GM18498 (cell line): ENCODE measurements around the gene PAH.

Source experiments
- ATAC-seq: cut with Tn5 transposase; IDR thresholded peaks from one replicate; pipeline ENCODE4 v1.9.1; 2021; ENCODE audit warnings: mild to moderate bottlenecking, moderate library complexity; ENCODE audit not compliant: unreplicated experiment

The PAH gene

DNA sequence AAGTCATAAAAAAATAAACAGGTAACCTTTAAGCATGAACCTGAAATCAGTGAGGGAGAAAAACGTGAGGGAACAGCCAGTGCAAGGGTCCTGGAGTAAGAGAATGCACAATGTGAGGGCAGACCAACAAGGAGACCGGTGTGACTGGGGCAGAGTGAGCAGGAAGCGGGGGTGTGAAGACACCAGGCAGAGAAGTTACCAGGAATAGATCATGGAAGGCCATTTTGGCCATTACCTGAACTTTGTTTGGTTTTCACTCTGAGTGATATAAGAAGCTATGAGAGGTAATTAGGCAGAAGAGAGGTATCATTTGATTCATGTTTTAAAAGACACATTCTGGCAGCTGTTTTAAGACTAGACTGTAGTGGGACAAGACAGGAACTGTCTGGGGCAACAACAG, 15.0 kb downstream of the PAH start:
- ATAC-seq = no peak

DNA sequence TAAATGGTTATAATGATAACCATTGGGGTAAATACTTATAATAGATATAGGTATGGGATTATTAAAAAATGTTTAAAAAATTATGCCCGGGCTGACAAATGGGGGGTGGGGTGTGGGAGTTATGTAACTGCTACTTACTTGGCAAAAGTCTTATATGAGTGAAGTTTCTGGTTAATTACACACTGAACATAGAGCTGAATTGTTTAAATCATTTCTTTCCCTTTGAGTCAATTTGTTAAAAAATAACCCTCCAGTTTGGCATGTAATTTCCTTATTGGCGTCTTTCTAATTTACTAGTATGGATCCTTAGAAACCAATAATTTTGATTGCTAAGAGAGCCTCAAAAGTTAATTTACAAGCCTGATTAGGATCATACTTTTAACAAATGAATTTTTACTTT, 16.7 kb downstream of the PAH start:
- no peak for ATAC-seq

DNA sequence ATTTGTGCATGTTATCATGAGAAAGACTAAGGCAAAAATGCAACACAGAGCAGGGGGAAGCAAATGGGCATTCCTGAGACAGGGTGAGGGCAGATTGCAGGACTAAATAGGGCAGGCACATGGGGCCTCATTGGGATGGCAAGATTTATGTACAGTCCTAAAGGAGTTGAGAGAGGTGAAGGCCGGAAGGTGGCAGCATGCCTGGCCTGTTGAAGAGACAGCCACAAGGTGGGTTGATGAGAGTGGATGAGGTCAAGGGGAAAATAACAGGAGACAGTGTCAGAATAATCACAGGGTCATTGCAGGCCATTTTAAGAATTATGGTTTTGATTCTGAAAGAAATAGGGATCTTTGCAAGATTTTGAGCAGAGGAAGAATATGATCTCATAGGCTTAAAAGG, 21.0 kb downstream of the PAH start:
- ATAC-seq = no peak

DNA sequence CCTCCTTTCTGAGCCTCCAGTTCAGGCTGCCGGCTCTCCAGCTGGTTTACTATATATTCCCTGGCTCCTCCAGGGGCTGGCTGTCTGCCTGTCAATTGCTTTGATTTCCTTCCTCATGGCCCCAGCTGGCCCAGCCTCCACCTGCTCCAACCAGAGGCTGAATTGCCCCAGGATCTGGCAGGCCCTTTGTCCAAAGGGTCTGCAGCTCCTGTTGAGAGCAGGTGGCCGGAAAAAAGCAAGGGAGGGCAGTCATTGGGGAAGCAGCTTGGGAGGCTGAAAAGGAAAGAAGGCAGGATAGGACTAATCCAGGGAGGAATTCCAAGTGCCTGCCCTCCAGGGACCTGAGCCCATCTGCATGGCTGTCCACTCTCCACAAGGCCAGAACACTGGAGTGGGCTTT, 25.3 kb downstream of the PAH start:
- no peak for ATAC-seq

DNA sequence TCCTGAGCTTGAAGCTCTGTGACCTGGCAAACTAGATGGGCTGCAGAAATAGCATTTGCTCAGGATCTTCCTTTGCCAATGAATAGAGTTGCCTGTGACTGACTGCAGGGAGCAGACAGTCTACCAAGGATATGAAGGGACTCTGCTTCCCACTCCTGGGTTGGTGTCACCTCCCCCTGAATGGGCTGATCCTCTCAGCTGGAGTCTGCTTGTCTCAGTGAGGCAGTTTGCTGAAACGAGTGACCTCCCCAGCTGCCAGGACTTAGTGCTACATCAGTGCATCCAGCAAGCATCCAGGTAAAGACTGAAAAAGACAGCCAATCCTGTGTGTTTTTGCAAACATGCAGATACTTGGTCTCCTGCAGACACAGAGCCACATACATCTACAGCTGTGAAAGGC, 28.5 kb downstream of the PAH start:
- ATAC-seq = no peak

DNA sequence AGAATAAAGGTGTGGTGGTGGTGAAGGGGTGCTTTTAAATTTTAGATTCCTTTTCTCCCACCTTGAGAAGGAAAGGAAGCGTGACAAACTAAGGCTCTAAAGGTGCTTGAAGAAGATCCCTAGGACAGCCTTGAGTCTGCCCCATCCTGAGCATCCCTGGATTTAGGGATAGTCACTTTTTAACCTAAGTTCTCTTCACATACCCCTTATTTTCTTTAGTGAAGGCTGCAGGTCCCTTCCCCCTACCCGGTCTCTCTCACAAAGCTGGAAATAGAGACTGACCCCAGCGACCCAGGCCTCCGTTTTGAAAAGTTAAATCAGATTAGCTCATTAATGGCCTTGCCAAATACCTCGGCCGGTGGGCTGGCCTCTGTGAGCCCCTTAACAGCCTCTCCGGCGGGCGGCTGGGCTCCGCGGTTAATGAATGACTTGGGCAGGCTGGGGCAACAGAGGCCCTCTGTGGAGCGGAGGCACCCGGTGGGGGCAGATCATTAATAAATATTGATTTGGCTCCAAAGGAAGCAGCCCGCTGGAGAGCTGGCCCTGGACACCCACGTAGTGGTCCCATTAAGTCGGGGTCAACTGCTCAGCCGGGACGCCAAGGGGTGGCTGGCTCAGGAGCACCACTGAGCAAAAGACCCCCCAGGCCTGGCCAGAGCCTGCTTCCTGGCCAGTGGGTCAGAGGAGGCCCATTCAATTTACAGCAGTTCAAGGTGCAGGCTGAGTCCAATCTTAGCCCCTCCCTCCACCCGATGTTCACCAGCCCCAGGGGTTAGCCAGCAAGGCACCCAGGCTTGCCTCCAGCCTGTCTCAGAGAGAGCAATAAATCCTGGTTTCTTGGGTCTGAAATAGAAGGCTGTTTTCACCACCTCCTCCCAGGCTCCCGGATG, 31.8 kb downstream of the PAH start:
- no peak for ATAC-seq

DNA sequence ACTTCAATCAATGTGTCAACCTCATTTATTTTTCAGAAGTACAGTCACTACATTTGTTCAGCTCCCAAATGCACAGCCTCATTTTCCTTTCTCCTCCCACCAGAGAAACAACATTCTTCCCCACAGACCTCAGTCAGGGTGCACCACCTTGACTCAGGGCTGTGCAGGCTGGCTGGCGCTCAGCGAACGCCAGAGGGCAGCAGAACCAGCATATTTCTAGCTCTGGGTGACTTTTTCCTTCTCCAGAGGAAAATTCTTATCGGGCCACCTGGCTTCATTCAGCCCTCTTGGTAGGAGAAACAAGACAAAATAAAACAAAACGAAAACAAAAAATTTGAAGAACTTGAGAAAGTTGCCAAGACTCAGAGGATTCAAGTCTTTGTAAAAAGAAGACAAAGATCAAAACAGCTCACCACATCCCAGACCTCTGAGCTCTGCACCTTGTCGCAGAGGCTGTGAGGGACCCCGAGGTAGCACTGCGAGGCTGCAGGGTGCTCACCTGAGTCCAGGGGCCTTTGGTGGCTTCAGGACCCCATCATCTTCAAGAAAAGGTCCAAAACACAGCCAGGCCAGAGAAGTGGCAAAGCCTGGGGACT, 33.7 kb downstream of the PAH start:
- peak; percentile 65 for ATAC-seq

DNA sequence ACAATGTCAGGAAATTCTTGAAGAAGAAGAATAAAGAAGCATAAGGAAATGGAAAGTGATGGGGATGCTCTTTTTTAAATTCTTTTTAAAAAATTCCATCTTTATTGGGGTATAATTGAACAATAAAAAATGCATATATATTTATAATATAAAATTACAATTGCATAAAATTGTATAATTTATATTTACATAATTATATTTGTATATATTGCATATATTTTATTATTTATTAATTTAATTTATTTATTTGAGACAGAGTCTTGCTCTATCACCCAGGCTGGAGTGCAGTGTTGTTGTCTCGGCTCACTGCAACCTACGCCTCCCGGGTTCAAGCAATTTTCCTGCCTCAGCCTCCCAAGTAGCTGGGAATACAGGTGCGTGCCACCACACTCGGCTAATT, 36.3 kb downstream of the PAH start:
- ATAC-seq = no peak

DNA sequence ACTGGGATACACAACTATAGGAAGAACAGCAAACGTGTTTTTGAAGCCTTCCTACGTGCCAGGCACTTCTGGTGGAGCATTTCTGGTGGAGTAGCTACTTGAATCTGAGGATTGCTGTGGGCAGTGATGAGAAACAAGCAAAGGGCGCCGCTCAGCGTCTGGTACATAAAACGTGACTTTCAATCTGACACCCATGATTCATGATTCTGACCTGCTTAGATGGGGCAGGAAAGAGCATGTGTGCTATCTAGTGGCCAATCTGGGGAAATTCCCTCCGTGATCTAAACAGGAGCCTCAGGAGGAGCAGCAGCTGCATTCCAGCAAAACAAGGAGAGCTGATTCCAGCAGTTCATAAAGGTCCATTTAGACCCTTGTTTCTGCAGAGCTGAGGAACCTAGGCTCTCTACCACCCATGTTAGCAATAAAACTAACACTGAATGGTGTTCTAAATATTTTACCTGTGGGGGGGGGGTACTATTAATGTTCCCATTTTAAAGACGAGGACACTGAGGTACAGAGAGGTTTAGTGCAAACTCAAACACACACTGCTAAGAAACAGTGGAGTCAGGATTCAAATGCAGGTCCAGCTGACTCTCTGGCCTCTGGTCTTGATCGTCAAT, 37.8 kb downstream of the PAH start:
- ATAC-seq = peak; percentile 72

DNA sequence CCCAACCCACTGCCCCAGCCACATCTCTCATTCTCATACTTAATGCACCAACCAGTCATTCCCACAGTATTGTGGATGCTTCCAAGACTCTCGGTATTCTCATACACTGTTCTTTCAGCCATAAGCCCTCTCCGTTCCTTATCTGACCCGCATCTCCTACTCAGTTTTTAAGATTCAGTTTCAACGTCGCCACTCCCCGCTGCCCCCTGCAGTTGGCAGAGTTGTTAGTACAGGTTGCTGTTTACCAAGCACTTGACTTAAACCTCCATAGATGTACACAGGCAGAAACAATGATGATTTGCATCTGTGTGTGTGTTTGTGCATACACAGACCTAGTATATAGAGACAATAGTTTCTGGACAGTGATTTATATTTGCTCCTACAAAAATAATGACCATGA, 40.2 kb downstream of the PAH start:
- no peak for ATAC-seq

DNA sequence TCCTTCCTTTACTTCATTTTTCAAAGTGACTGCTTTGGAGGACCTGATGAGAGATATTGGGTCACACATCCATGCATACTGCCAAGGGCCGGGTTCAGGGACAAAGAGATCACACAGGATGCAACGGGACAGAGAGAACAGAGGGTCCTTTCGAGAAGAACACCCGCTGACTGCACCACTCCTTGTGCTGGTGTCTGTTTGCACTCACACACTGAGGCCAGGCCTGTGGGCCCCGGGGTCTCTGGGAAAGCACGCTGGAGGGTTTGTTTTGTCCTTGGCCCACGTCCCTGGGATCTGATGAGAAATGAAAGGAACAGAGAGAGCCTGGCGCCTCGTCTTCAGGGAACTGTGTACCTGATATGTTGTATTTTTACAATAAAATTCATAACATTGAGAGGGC, 42.2 kb downstream of the PAH start:
- no peak for ATAC-seq

DNA sequence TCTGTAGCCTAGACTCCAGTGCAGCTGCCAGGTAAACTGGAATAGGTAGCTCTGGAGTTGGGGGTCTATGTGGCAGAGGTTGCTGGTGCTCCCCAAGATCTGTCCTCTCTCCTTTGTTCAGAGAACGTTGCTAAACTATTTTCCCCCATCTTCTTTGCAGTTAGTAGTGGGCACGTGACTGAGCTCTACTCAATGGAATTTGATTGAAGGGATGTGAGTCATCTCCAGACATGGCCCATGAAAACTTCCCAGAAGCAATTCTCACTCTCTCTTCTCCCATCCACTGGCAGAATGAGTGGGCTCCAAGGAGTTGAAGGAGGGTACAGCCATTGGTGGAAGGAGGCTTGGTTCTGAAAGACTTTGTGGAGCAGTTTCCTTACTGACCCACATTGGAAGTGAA, 44.0 kb downstream of the PAH start:
- no peak for ATAC-seq

DNA sequence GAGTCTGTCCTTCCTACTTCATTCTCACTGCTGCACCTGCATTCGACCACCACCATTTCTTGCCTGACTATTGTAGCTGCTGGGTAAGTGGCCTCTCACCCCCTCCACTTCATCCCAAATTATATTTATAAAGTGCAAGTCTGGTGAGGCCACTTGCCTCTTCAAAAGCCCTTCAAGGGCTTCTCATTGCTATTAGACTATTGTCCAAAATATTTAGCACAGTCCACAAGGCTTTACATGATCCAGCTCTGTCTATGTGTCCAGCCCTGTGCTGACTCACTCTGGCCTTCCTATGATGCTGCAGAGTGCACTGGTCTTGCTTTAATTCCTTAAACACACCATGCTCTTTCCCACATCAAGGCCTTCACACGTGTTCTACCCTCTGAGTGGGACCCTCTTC, 46.0 kb downstream of the PAH start:
- ATAC-seq = no peak

DNA sequence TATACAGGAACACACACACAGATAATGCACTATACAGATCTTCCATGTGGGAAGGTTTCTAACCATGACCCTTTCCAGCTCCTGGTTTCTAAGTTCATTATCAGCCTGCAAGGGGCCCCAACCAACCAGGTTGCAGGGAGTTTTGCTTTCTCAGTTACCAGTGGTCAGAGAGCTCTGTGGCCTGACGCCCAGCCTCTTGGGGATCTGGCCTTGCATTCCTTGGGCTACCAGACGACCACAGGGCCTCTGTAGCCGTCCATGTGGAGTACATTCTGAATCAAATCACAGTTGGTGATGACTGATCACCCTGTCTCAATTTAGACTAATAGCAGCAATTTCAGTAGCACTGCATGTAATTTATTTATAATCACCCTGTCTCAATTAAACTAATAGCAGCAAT, 47.5 kb downstream of the PAH start:
- no peak for ATAC-seq

DNA sequence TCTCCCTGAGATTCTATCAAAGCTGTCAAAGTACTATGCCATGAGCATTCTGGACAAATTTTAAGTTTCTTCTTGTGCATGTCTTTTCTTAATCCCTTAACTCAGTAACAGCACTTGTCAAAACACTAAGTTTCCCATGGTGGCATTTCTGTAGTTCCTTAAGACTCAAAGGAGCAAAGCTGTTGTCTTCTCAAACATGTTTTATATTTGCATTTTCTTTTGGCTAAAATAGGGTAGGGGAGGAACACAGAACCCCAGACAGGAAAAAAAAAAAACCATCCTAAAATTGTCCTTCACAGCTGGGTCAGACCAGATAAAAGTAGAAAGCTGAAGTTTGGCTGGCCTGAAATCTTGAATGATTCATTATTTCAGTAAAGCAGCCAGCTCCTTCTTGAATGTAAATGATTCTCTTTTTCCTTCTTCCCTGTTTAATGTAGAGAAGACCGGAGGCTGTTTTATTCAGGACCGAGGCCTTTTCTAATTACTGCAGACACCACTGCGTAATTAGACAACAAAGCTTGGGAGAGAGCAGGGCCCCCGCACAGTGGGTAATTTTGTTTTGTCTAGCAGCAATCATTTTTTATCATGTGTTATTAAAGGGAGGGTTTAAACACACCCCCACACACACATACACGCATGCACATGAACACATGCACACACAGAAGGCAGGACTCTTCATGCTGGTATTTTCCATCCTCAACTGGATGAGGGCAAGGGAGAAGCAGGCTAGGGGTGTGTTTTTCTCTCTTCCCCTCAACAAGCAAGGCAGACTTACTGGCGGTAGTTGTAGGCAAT, 51.0 kb downstream of the PAH start:
- ATAC-seq = no peak

DNA sequence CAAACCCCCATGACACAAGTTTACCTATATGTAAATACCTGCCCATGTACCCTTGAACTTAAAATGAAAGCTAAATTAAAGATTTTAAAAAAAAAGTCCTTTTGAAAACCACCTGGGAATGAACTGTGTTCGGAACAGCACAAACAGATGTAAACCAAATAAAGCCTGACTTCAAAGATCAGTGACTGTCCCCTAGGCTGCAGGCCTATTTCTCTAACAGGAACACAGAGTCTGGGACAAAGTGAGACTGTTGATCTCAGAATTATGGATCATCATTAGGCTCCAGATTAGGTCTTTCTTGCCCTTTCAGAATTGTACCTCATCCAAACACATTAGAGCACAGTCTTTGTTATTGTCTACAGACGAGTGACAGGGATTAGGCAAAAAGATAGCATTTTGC, 54.6 kb downstream of the PAH start:
- no peak for ATAC-seq

DNA sequence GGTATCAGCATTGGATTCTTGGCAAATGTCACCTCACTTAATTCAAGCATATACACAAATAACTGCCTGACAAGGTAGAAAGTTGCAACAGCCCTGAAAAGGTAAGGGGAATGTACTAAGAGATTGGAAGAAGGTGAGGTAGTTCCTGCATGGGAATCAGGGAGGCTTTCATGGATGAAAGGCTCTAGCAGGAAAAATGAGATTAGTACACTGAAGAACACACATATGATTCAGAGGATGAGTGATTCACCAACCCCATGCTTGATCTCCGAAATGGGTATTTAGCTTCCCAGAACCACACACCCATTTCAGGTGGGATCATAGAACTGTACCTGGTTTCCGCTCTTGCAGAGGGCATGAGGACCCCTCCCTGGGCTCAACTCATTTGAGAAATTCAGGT, 65.8 kb downstream of the PAH start:
- ATAC-seq = no peak

DNA sequence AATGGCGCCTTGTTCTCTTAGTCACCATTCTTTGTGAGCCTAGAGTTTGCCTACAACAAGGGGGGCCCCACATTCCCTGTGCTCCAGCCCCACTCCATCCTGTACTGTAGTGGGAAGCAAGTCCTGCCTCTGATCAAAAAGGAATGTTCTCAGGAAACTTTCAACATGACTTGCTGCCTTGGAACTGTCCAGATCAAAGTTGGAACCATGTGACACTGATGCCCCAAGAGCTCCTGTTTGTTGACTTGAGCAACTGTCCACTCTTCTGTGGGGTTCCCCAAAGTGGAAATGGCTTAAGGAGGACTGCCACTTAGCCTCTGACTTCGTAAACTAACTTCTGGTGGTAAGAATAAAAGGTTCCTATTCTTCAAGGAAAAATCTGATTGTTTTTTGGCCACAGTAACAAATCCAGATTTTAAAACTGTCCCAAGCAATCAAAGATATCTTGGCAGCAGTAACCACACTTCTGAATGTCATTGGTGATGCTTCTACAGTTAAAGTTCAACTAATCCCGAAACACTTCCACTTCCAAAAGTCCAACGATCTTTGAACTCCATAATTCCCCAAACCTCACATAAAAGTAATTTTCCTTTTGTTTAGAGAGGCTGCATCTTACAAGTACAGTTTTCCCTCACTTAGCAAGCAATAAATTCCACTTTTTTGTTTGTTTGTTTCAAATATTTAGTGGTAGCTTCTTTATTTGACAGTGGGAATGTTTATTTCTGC, 67.2 kb downstream of the PAH start:
- ATAC-seq = no peak

DNA sequence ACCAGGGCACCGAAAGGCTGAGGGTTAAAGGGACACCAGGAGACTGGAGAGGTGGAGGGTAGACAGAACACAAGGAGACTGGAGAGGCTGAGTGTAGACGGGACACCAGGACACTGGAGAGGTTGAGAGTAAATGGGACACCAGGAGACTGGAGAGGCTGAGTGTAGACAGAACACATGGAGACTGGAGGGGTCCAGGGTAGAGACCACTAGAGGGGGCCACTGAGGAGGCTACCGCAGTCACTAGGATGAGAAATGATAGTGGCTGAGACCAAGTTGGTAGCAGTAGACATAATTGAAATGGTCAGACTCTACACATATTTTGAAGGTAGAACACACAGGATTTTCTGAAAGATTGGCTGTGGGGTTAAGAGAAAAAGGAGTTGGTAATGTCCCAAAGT, 68.2 kb downstream of the PAH start:
- no peak for ATAC-seq

DNA sequence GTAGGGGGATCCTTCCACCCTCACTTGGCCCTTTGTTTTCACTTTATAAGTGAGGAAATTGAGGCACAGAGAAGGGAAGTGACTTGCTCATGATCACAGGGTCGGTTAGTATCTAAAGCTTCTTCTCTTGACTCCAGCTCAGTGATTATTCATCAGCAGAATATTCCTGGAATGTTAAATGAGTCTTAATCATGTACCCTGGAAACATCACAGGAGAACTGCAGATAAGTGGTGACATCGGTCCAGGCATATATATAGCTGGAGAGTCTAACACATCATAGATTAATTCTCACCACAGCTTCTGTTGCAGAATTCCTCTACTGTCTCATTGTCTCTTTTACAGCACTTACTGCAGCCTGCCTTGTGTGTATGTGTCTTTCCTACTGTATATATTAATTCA, 69.9 kb downstream of the PAH start:
- ATAC-seq = no peak
